ENCODE results near the gene DDX27.

DDX27 gene

DNA sequence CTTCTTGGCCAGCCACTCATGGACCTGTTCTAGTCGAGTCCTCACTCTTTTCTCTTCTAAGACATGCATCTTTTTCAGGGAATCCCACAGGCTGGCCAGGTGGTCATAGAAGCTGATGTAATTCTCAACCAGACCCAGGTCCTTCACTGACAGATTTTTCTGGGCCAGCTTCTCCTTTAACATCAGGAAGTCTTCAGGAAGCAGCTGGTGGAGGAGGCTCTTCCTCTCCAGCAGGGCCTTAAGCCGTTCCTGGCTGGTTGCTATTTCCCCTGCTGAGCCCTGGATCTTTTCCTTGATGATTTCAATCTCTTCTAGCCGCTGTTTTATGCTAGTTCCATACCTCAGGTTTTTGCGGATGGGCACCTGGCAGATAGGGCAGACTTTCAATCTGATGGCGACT, 28.6 kb downstream of the DDX27 start:
- Mint-ChIP-seq H3K27me3 (ENCODE audit: low read depth) (no peaks in the 10 kb centered on the region), H3K27ac (no peak overlapping the region), H3K36me3 (ENCODE audit: low read depth) (peaks cover 71% of the 10 kb centered on the region), H3K4me3 (no peak overlapping the region), H3K4me1 (ENCODE audit: low read depth) (peaks cover 7% of the 10 kb centered on the region), H3K9me3 (no peaks in the 10 kb centered on the region)
- no peak for DNase-seq (ENCODE audit: low spot score)

DNA sequence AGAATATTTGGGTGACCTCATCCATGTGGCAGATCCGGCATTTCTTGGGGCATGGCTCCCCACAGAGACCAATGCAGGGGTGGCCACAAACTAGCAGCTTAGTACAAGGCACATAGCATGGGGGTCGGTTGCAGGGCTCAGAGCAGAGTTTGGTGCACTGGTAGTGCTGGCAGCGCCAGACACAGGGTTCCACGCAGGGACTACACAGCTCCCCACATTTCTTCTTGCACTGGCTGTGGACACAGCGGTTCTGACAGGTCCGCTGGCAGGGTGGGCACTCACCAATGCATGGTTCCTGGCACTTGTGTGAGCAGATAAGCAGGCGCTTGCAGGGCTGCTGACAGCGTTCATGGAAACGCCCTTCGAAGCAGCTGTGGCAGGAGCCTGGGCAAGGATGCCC, 29.1 kb downstream of the DDX27 start:
- no peaks in the 10 kb centered on the region for H3K27me3 Mint-ChIP-seq (ENCODE audit: low read depth)
- H3K36me3 Mint-ChIP-seq (ENCODE audit: low read depth), result peaks cover 71% of the 10 kb centered on the region
- H3K27ac Mint-ChIP-seq, result no peak overlapping the region
- H3K4me1 Mint-ChIP-seq (ENCODE audit: low read depth), result peaks cover 7% of the 10 kb centered on the region
- H3K4me3 Mint-ChIP-seq, result no peak overlapping the region
- DNase-seq (ENCODE audit: low spot score), result no peak
- H3K9me3 Mint-ChIP-seq, result no peaks in the 10 kb centered on the region

DNA sequence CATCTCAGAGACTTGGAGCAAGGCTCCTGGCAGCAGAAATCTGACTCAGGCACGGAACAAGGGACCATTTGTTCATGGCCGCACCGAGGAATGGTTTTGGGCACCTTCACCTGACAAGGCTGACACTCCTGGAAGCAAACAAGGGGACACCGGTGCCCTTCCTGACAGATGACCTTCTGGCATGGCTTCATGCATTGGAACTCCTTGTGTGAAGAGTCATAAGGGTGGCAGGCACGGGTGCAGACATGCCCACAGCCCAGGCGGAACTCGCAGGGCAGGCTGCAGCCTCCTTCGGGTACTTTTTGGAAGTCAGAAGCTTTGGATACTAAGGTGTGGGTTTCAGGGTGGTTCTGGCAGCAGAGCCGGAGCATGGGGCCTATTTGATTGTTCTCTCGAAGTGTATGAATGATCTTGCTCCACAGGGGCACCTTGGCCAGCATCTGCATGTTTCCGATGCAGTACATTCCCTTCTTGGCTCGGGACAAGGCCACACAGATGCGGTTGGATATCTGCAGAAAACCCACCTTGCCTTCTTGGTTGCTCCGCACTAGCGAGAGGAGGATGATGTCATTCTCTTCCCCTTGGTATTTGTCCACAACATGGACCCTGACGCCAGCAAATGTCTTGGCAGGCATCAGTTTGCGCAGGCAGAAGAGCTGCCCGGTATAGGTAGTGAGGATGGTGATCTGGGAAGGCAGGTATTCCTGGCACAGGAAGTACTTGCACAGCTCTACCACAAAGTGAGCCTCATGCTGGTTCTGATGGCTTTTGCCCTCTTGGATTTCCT, 29.9 kb downstream of the DDX27 start:
- DNase-seq (ENCODE audit: low spot score), result no peak
- Mint-ChIP-seq H3K4me3 (no peak overlapping the region), H3K9me3 (no peaks in the 10 kb centered on the region), H3K27ac (no peak overlapping the region), H3K27me3 (ENCODE audit: low read depth) (no peaks in the 10 kb centered on the region), H3K4me1 (ENCODE audit: low read depth) (peaks cover 5% of the 10 kb centered on the region), H3K36me3 (ENCODE audit: low read depth) (peaks cover 70% of the 10 kb centered on the region)

DNA sequence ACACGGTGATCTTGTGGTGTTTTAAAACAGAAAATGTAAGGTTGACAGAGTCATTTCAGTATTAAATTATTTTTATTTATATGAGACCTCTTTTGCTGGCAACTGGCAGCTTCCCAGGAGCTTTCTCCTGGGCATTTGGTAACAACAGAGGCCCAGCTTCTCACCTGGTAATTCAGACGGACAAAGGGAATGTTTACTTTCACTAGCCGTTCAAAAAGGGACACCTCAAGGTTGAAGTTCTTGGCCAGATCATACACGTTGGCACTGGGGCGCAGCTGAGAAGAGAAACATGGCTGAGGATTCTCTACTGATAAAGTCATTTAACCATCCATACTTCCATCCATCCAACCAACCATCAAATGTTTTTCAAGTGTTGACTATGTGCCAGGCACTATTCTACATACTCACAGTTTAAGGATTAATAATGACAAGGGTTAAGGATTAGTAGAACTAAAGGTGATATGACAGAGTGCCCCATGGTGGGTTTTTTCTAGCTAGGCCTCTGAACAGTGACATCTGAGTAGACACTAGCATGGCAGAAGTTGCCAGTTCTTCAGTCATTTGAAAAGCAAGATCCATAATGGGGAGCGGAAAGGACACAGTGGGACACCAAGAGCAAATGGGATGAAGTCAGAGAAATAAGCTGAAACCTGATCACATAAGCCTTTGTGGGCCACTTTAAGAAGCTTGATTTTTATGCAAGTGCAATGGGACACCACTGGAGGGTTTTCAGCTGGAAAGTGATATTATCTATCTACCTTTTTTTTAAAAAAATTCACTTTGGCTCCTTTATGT, 33.5 kb downstream of the DDX27 start:
- no peaks in the 10 kb centered on the region for H3K9me3 Mint-ChIP-seq

DNA sequence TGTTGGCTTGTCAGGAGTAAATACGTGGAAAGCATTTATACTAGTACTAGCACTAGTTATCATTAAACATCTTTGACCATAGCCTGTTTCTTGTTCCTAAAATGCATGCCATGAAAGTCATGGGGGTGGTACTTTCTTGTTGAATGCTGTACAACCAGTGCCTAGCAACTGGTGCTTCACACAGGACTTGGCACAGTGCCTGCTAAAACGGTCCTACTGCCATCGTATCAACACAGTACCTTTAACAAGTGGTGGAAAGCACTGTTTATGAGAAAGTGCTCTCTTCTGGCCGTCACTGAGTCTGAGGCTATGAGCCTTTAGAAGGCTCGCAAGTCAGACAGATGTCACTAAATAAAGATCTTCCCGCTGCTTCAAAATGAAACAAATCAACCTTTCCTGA, 37.0 kb downstream of the DDX27 start:
- Mint-ChIP-seq H3K27ac (no peak overlapping the region), H3K4me3 (no peak overlapping the region), H3K27me3 (ENCODE audit: low read depth) (no peaks in the 10 kb centered on the region), H3K36me3 (ENCODE audit: low read depth) (peaks cover 77% of the 10 kb centered on the region), H3K4me1 (ENCODE audit: low read depth) (peaks cover 4% of the 10 kb centered on the region), H3K9me3 (peaks cover 2% of the 10 kb centered on the region)
- DNase-seq (ENCODE audit: low spot score), result no peak

More for the DNA sequence above, 33.5 kb downstream of the DDX27 start:
- Mint-ChIP-seq H3K4me1 (ENCODE audit: low read depth) (no peaks in the 10 kb centered on the region), H3K36me3 (ENCODE audit: low read depth) (peaks cover 83% of the 10 kb centered on the region), H3K27me3 (ENCODE audit: low read depth) (no peaks in the 10 kb centered on the region), H3K27ac (no peak overlapping the region), H3K4me3 (no peak overlapping the region)
- no peak for DNase-seq (ENCODE audit: low spot score)

DNA sequence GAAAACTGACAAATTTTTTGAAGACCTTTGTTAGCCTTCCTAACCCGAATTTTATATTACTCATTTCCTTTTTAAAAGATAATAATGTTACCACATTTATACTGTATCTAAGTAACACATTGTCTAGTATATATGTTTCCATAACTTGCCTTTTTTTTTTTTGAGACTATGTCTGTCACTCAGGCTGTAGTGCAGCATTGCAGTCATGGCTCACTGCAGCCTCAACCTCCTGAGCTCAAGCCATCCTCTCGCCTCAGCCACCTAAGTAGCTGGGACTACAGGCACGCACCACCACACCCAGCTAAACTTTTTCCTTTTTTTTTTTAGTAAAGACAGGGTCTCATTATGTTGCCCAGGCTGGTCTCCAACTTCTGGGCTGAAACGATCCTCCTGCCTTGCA, 40.1 kb downstream of the DDX27 start:
- H3K4me3 Mint-ChIP-seq, result no peak overlapping the region
- peaks cover 4% of the 10 kb centered on the region for H3K4me1 Mint-ChIP-seq (ENCODE audit: low read depth)
- peaks cover 4% of the 10 kb centered on the region for H3K9me3 Mint-ChIP-seq
- H3K27me3 Mint-ChIP-seq (ENCODE audit: low read depth), result no peaks in the 10 kb centered on the region
- no peak for DNase-seq (ENCODE audit: low spot score)
- no peak overlapping the region for H3K27ac Mint-ChIP-seq
- H3K36me3 Mint-ChIP-seq (ENCODE audit: low read depth), result peaks cover 74% of the 10 kb centered on the region

DNA sequence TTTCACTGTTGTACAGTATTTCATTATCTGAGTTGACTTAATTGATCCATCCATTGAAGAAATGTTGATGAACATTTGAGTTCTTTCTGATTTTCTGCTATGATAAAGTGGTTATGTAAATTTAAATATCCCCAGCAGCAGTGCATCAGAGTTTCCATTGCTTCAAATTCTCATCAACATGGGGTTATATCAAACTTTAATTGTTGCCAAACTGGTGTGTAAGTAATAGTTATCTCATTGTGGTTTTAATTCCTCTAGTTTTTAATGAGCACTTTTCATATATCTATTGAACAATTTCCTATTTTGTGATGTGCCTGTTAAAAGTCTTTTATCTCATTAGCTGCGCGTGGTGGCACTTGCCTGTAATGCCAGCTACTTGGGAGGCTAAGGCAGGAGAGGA, 40.6 kb downstream of the DDX27 start:
- no peak for DNase-seq (ENCODE audit: low spot score)
- Mint-ChIP-seq H3K27me3 (ENCODE audit: low read depth) (no peaks in the 10 kb centered on the region), H3K4me3 (no peak overlapping the region), H3K4me1 (ENCODE audit: low read depth) (peaks cover 5% of the 10 kb centered on the region), H3K36me3 (ENCODE audit: low read depth) (peaks cover 75% of the 10 kb centered on the region), H3K9me3 (peaks cover 4% of the 10 kb centered on the region), H3K27ac (no peak overlapping the region)

DNA sequence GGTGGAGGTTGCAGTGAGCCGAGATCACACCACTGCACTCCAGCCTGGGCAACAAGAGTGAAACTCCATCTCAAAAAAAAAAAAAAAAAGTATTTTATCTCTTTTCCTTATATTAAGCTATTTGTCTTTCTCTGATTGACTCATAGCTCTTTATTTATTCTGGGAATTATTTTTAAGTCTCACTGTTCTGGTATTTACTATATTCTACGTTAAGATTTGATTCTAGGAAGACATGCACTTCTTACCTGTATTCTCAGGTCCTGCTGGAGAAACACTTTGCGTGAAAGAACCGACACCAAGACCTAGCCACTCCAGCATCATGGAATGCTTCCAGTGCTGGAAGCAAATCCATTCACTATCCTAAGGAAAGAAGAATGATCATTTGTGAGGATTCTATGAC, 41.0 kb downstream of the DDX27 start:
- Mint-ChIP-seq H3K4me1 (ENCODE audit: low read depth) (peaks cover 8% of the 10 kb centered on the region), H3K36me3 (ENCODE audit: low read depth) (peaks cover 78% of the 10 kb centered on the region), H3K27ac (no peak overlapping the region), H3K27me3 (ENCODE audit: low read depth) (no peaks in the 10 kb centered on the region), H3K4me3 (no peak overlapping the region), H3K9me3 (peaks cover 4% of the 10 kb centered on the region)
- DNase-seq (ENCODE audit: low spot score), result no peak

DNA sequence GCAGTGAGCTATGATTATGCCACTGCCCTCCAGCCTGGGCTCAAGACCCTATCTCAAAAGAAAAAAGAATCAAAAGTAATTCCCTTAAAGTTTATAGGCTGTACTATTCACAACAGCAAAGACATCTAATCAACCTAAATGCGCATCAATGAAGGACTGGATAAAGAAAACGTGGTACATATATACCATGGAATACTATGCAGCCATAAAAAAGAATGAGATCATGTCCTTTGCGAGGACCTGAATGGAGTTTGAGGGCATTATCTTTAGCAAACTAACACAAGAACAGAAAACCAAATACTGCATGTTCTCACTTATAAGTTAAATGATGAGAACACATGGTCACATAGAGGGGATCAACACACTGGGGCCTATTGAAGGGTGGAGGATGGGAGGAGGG, 42.0 kb downstream of the DDX27 start:
- Mint-ChIP-seq H3K27ac (no peak overlapping the region), H3K36me3 (ENCODE audit: low read depth) (peaks cover 76% of the 10 kb centered on the region)

DNA sequence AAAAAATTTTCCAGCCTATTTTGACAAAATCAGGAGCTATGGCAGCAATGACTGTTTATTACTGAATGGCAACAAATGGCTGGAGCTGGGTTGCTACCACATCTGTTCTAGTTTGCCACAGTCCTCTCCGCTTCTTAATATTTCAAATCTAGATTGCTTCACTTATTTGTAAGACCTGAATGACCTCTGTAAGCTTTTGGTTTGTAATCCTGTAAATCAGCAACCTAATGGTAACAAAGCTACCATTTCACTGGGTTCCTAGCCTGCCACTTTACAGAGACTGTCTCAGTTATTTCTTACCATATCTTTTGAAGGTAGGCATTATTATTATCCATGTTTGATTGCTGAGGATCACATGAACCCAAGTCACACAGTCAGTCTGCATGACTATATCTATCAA, 43.2 kb downstream of the DDX27 start:
- Mint-ChIP-seq H3K27me3 (ENCODE audit: low read depth) (no peaks in the 10 kb centered on the region), H3K4me3 (no peak overlapping the region), H3K9me3 (peaks cover 4% of the 10 kb centered on the region), H3K36me3 (ENCODE audit: low read depth) (peaks cover 72% of the 10 kb centered on the region), H3K4me1 (ENCODE audit: low read depth) (peaks cover 26% of the 10 kb centered on the region), H3K27ac (no peak overlapping the region)
- no peak for DNase-seq (ENCODE audit: low spot score)

More for the DNA sequence above, 42.0 kb downstream of the DDX27 start:
- peaks cover 4% of the 10 kb centered on the region for H3K9me3 Mint-ChIP-seq
- peaks cover 15% of the 10 kb centered on the region for H3K4me1 Mint-ChIP-seq (ENCODE audit: low read depth)
- no peaks in the 10 kb centered on the region for H3K27me3 Mint-ChIP-seq (ENCODE audit: low read depth)
- DNase-seq (ENCODE audit: low spot score), result no peak
- H3K4me3 Mint-ChIP-seq, result no peak overlapping the region

DNA sequence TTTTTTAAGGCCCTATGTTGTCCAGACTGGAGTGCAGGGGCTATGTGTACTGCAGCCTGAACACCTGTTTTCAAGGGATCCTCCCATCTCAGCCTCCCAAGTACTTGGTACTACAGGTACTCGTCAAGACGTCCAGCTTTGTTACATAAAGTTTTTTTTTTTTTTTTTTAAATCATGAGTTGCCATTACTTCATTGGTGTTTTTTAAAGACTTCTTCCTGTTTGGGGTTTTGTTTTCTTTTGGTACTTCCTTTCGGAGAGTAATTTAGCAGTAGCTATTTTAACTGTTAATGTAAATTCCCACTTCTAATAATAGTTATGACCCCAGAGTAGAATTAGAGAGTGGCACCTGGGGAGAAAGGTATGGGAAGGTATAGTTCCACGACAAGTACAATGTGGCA, 48.1 kb downstream of the DDX27 start:
- peak overlapping the region; percentile 75 for H3K27ac Mint-ChIP-seq
- H3K9me3 Mint-ChIP-seq, result peaks cover 9% of the 10 kb centered on the region
- peaks cover 60% of the 10 kb centered on the region for H3K4me1 Mint-ChIP-seq (ENCODE audit: low read depth)
- no peaks in the 10 kb centered on the region for H3K27me3 Mint-ChIP-seq (ENCODE audit: low read depth)
- DNase-seq (ENCODE audit: low spot score), result no peak
- peak overlapping the region; percentile 82 for H3K4me3 Mint-ChIP-seq
- H3K36me3 Mint-ChIP-seq (ENCODE audit: low read depth), result peaks cover 84% of the 10 kb centered on the region

DNA sequence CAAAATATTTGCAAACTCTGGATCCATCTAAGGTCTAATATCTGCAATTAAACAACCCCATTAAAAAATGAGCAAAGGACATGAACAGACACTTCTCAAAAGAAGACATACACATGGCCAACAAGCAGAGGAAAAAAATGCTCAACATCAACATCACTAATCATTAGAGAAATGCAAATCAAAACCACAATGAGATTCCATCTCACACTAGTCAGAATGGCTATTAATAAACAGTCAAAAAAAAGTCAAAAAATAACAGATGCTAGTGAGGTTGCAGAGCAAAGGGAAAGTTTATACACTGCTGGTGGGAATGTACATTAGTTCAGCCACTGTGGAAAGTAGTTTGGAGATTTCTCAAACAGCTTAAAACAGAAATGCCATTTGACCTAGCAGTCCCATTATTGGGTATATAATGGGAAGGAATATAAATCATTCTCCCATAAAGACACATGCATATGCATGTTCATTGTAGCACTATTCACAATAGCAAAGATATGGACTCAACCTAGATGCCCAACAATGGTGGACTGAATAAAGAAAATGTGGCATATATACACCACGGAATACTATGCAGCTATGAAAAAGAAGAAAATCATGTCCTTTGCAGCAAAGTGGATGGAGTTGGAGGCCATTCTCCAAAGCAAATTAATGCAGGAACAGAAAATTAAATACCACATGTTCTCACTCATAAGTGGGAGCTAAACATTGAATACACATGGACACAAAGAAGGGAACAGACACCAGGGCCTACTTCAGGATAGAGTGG, 49.6 kb downstream of the DDX27 start:
- Mint-ChIP-seq H3K27me3 (ENCODE audit: low read depth) (no peaks in the 10 kb centered on the region), H3K27ac (peak overlapping the region; percentile 33), H3K4me3 (peak overlapping the region; percentile 72), H3K36me3 (ENCODE audit: low read depth) (peaks cover 81% of the 10 kb centered on the region), H3K9me3 (peaks cover 9% of the 10 kb centered on the region), H3K4me1 (ENCODE audit: low read depth) (peaks cover 69% of the 10 kb centered on the region)
- no peak for DNase-seq (ENCODE audit: low spot score)

DNA sequence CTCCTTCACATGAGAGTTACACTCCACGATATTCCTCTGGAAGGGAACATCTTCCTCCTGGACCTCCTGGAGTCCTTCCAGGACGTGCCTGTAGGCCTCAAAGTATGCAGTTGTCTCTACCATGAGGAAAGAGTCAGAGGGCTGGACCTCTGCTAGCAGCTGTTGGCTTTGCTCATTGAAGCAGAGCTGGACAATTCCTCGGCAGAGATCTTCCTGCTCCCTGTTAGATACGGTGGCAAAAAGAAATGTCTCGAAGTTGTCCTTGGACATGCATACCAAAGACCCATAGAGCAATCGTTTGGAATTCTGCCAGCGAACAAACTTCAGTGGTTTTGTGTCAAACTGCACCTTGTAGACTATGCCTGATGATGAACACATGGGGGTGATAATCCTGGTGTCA, 51.0 kb downstream of the DDX27 start:
- H3K27ac Mint-ChIP-seq, result no peak overlapping the region
- no peak for DNase-seq (ENCODE audit: low spot score)
- H3K27me3 Mint-ChIP-seq (ENCODE audit: low read depth), result no peaks in the 10 kb centered on the region
- H3K4me3 Mint-ChIP-seq, result peak overlapping the region; percentile 38
- peaks cover 9% of the 10 kb centered on the region for H3K9me3 Mint-ChIP-seq
- peaks cover 73% of the 10 kb centered on the region for H3K36me3 Mint-ChIP-seq (ENCODE audit: low read depth)
- peaks cover 67% of the 10 kb centered on the region for H3K4me1 Mint-ChIP-seq (ENCODE audit: low read depth)

DNA sequence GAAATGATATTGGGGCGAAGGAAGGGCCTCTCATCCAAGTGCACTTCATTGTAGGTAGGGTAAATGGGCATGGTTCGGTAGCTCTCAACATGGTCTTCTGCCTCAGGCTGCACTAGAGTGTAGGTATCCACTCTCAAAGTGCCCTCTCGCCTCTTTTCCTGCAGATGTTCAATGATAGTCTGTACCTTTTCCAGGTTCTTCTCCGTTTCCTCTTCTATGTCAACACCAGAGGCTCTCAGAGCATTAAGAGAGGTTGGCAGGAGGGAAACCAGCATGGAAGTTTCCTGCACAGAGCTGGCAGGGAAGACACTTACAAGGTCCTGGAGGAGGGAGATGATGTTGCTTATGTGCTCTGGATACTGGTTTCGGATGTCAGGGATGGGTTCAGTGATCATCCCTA, 51.5 kb downstream of the DDX27 start:
- H3K27ac Mint-ChIP-seq, result peak overlapping the region; percentile 14
- no peak for DNase-seq (ENCODE audit: low spot score)
- peak overlapping the region; percentile 38 for H3K4me3 Mint-ChIP-seq
- H3K27me3 Mint-ChIP-seq (ENCODE audit: low read depth), result no peaks in the 10 kb centered on the region
- H3K36me3 Mint-ChIP-seq (ENCODE audit: low read depth), result peaks cover 74% of the 10 kb centered on the region
- H3K4me1 Mint-ChIP-seq (ENCODE audit: low read depth), result peaks cover 69% of the 10 kb centered on the region
- H3K9me3 Mint-ChIP-seq, result peaks cover 9% of the 10 kb centered on the region
